ENCODE results near the gene EDC4. TPM values are rescaled to one million over a fixed set of nuclear protein-coding genes. Genes with fewer than 3 reads are reported as not detected.

The EDC4 gene
- total and polyA plus RNA-seq, 9 of the 15 experiments (the other 6 are each of a cell fraction or from before 2014, with no cell fraction given) = 1.1 to 131 (median 74.0) TPM

DNA sequence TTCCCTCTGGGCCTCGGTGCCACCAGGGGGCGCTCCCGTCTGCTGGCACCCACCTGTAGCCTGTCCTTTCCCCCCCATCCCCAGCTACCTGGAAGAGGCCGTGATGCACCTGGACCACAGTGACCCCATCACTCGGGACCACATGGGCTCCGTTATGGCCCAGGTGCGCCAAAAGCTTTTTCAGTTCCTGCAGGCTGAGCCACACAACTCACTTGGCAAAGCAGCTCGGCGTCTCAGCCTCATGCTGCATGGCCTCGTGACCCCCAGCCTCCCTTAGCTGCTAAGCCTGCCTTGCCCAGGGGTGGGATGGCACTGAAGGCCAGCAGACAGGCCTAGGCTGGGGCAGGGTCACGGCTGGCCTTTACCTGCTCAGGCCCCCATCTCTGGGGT lies 11.0 kb downstream of the EDC4 start (continued):
- TF ChIP-seq, protein P1, sequence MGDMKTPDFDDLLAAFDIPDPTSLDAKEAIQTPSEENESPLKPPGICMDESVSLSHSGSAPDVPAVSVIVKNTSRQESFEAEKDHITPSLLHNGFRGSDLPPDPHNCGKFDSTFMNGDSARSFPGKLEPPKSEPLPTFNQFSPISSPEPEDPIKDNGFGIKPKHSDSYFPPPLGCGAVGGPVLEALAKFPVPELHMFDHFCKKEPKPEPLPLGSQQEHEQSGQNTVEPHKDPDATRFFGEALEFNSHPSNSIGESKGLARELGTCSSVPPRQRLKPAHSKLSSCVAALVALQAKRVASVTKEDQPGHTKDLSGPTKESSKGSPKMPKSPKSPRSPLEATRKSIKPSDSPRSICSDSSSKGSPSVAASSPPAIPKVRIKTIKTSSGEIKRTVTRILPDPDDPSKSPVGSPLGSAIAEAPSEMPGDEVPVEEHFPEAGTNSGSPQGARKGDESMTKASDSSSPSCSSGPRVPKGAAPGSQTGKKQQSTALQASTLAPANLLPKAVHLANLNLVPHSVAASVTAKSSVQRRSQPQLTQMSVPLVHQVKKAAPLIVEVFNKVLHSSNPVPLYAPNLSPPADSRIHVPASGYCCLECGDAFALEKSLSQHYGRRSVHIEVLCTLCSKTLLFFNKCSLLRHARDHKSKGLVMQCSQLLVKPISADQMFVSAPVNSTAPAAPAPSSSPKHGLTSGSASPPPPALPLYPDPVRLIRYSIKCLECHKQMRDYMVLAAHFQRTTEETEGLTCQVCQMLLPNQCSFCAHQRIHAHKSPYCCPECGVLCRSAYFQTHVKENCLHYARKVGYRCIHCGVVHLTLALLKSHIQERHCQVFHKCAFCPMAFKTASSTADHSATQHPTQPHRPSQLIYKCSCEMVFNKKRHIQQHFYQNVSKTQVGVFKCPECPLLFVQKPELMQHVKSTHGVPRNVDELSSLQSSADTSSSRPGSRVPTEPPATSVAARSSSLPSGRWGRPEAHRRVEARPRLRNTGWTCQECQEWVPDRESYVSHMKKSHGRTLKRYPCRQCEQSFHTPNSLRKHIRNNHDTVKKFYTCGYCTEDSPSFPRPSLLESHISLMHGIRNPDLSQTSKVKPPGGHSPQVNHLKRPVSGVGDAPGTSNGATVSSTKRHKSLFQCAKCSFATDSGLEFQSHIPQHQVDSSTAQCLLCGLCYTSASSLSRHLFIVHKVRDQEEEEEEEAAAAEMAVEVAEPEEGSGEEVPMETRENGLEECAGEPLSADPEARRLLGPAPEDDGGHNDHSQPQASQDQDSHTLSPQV (IDR thresholded peaks at IDR 0.05) = no peak
- peak; percentile 76 to 79 for TF ChIP-seq RAD21 (CRISPR knock-in tag; conservative IDR thresholded peaks at IDR 0.05 in 1 of 2, IDR thresholded peaks at IDR 0.05 in 1 of 2)
- TF ChIP-seq ZNF311 (CRISPR knock-in tag; IDR thresholded peaks at IDR 0.05) = no peak
- TF ChIP-seq CTCFL (IDR thresholded peaks at IDR 0.05; ENCODE audit: borderline replicate concordance, insufficient read depth, low read depth, low read length, poor library complexity, severe bottlenecking) = peak; percentile 44
- TF ChIP-seq ARID2 (IDR thresholded peaks at IDR 0.05) = peak; percentile 56; the same call in 1 of the 2 replicates
- no peak for TF ChIP-seq KDM5B (IDR thresholded peaks at IDR 0.05; ENCODE audit: insufficient replicate concordance, low read depth, low read length)
- no peak for TF ChIP-seq PRPF4 (IDR thresholded peaks at IDR 0.05; ENCODE audit: insufficient read depth, low read depth, low read length, poor library complexity, severe bottlenecking)
- TF ChIP-seq RBM22 (IDR thresholded peaks at IDR 0.05; ENCODE audit: low read depth, low read length, poor library complexity, severe bottlenecking) = no peak
- no peak for TF ChIP-seq ZBTB7A (IDR thresholded peaks at IDR 0.05; ENCODE audit: borderline replicate concordance, control insufficient read depth, low read depth, low read length)
- no peak for TF ChIP-seq MCM2 (IDR thresholded peaks at IDR 0.05; ENCODE audit: low read depth)
- no peak for TF ChIP-seq HNRNPUL1 (IDR thresholded peaks at IDR 0.05; ENCODE audit: low read length)
- TF ChIP-seq KLF16 (IDR thresholded peaks at IDR 0.05) = 0 out of 2 replicates have a peak, but pooled peaks have one; percentile 17
- TF ChIP-seq NONO (IDR thresholded peaks at IDR 0.05; ENCODE audit: low read depth in 2 of 2, low read length in 1 of 2) = no peak
- peak; percentile 67; the same call in 1 of the 2 replicates for TF ChIP-seq STAG1 (CRISPR knock-in tag; IDR thresholded peaks at IDR 0.05; ENCODE audit: borderline replicate concordance)
- TF ChIP-seq MEF2D (tag; conservative IDR thresholded peaks at IDR 0.05; ENCODE audit: low read depth) = no peak
- TF ChIP-seq, protein P2, sequence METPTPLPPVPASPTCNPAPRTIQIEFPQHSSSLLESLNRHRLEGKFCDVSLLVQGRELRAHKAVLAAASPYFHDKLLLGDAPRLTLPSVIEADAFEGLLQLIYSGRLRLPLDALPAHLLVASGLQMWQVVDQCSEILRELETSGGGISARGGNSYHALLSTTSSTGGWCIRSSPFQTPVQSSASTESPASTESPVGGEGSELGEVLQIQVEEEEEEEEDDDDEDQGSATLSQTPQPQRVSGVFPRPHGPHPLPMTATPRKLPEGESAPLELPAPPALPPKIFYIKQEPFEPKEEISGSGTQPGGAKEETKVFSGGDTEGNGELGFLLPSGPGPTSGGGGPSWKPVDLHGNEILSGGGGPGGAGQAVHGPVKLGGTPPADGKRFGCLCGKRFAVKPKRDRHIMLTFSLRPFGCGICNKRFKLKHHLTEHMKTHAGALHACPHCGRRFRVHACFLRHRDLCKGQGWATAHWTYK (CRISPR knock-in tag; IDR thresholded peaks at IDR 0.05) = no peak
- no peak for TF ChIP-seq SNRNP70 (optimal IDR thresholded peaks at IDR 0.05; ENCODE audit: low read depth, low read length)
- no peak for TF ChIP-seq SMARCC2 (IDR thresholded peaks at IDR 0.05; ENCODE audit: low read depth)
- TF ChIP-seq ZNF282 (CRISPR knock-in tag; IDR thresholded peaks at IDR 0.05) = no peak
- TF ChIP-seq SMC3 (conservative IDR thresholded peaks at IDR 0.05; ENCODE audit: insufficient read depth, low read depth, low read length) = peak; percentile 77
- no peak for TF ChIP-seq TCFL5 (CRISPR knock-in tag; conservative IDR thresholded peaks at IDR 0.05)
- TF ChIP-seq ZKSCAN8 (CRISPR knock-in tag; IDR thresholded peaks at IDR 0.05) = no peak
